ENCODE results near the gene PIGS. TPM values are rescaled to one million over a fixed set of nuclear protein-coding genes. Genes with fewer than 3 reads are reported as not detected.

The PIGS gene
- total and polyA plus RNA-seq, 2 of the 4 experiments (the other 2 are of a cell fraction): 28.7 to 78.9 TPM

- Histone ChIP-seq H3K14ac (replicated peaks; ENCODE audit: low read depth, low read length) (peak overlapping the region; percentile 91), H4K5ac (ENCODE audit: low read depth, low read length) (no peak overlapping the region), H4K8ac (ENCODE audit: low read depth in 2 of 2, low read length in 2 of 2) (peak overlapping the region; percentile 48 to 80; a peak in 3 of 4 replicates), H2BK5ac (ENCODE audit: low read depth, low read length, poor library complexity, severe bottlenecking) (peak overlapping the region; percentile 73), H3K56ac (ENCODE audit: extremely low read depth, insufficient read depth, low read length) (peak overlapping the region; percentile 82), H3K9ac (ENCODE audit: low read depth, low read length) (peak overlapping the region; percentile 76), H2BK120ac (ENCODE audit: low read depth, low read length) (peak overlapping the region; percentile 63; the same call in 1 of the 2 replicates), H3K9me3 (ENCODE audit: control insufficient read depth, insufficient read depth, low read length) (no peaks in the 10 kb centered on the region), H4K91ac (ENCODE audit: insufficient read depth, low read depth, low read length) (peak overlapping the region; percentile 40; the same call in 1 of the 2 replicates), H2BK20ac (ENCODE audit: low read depth, low read length) (no peak overlapping the region; the same call in 1 of the 2 replicates), H3K18ac (ENCODE audit: low read depth, low read length) (peak overlapping the region; percentile 17; the same call in 1 of the 2 replicates), H3K27me3 (ENCODE audit: control insufficient read depth, insufficient read depth, low read length) (no peaks in the 10 kb centered on the region), H3K36me3 (ENCODE audit: control insufficient read depth, insufficient read depth, low read length) (no peaks in the 10 kb centered on the region), H2AK9ac (replicated peaks; ENCODE audit: low read depth, low read length, poor library complexity) (peak overlapping the region; percentile 84), H3K79me1 (ENCODE audit: low read depth in 1 of 2, low read length in 2 of 2) (peaks cover 9 to 25% of the 10 kb centered on the region in 2 experiments; a peak in 2 of 4 replicates), H3K23ac (ENCODE audit: low read depth, low read length) (peak overlapping the region; percentile 90), H2AK5ac (ENCODE audit: low read depth, low read length) (peak overlapping the region; percentile 68; the same call in 1 of the 2 replicates), H3K4me1 (ENCODE audit: control insufficient read depth, insufficient read depth, low read length) (peaks cover 2% of the 10 kb centered on the region), H3K4me3 (ENCODE audit: insufficient read depth, low read depth, low read length) (peak overlapping the region; percentile 72), H2BK15ac (ENCODE audit: low read depth, low read length) (peak overlapping the region; percentile 75; the same call in 1 of the 3 replicates), H3K9me1 (ENCODE audit: insufficient read depth, low read length) (no peaks in the 10 kb centered on the region), H2AFZ (replicated peaks; ENCODE audit: low read length, poor library complexity) (peak overlapping the region; percentile 94), H3K27ac (ENCODE audit: insufficient read depth, low read length) (peak overlapping the region; percentile 71), H3K4ac (ENCODE audit: low read depth, low read length) (peak overlapping the region; percentile 92), H4K20me1 (ENCODE audit: insufficient read depth, low read length) (peaks cover 3% of the 10 kb centered on the region; the same call in 1 of the 2 replicates), H3K4me2 (ENCODE audit: low read depth, low read length) (peak overlapping the region; percentile 92)
- ChIA-PET POLR2A (ENCODE audit: unreplicated experiment) (no interaction called here), CTCF (no interaction called here)
- intact Hi-C loops (cut with micrococcal nuclease) (no loop called here), dilution Hi-C loops (cut with HindIII; ENCODE audit: low sequenced_read_pairs, unreplicated experiment) (no loop called here), in situ Hi-C loops (cut with MboI; ENCODE audit: low sequenced_read_pairs) (no loop called here)
- ATAC-seq (ENCODE audit: low read depth) (peak; percentile 65), DNase-seq (peak; percentile 94)
- no TSS peak for BruUV-seq (replicated peaks)
- WGBS, 2 experiments (ENCODE audit: extremely low coverage in 2 of 2, insufficient read length in 1 of 2): 10% methylated on average over 23 of the region's 40 CpGs; no CpG with 5 or more reads in 1 of the 2 experiments
- no peak for TF ChIP-seq MAZ (IDR thresholded peaks at IDR 0.05; ENCODE audit: borderline replicate concordance, low read depth, low read length)
- TF ChIP-seq MXI1 (IDR thresholded peaks at IDR 0.05; ENCODE audit: borderline replicate concordance, low read depth, low read length): no peak; the same call in 1 of the 2 replicates
- no peak for TF ChIP-seq NFE2L2 (IDR thresholded peaks at IDR 0.05; ENCODE audit: low read depth, low read length)
- no peak for TF ChIP-seq MAFK (IDR thresholded peaks at IDR 0.05; ENCODE audit: low read depth, low read length)
- no peak for TF ChIP-seq CTCF (conservative IDR thresholded peaks at IDR 0.05; ENCODE audit: low read depth, low read length)
- 0 out of 2 replicates have a peak, but pooled peaks have one; percentile 17 for TF ChIP-seq BHLHE40 (IDR thresholded peaks at IDR 0.05; ENCODE audit: low read depth, low read length)
- 0 out of 2 replicates have a peak, but pooled peaks have one; percentile 84 for TF ChIP-seq CHD1 (IDR thresholded peaks at IDR 0.05; ENCODE audit: low read depth, low read length)
- TF ChIP-seq CEBPB (IDR thresholded peaks at IDR 0.05; ENCODE audit: low read depth, low read length): no peak
- TF ChIP-seq RFX5 (IDR thresholded peaks at IDR 0.05; ENCODE audit: low read depth, low read length): no peak; the same call in 1 of the 2 replicates
- peak; percentile 38; the same call in 1 of the 2 replicates for TF ChIP-seq FOS (IDR thresholded peaks at IDR 0.05; ENCODE audit: low read depth, low read length)
- TF ChIP-seq RCOR1 (IDR thresholded peaks at IDR 0.05; ENCODE audit: insufficient replicate concordance, low read length): no peak
- TF ChIP-seq, protein P1, sequence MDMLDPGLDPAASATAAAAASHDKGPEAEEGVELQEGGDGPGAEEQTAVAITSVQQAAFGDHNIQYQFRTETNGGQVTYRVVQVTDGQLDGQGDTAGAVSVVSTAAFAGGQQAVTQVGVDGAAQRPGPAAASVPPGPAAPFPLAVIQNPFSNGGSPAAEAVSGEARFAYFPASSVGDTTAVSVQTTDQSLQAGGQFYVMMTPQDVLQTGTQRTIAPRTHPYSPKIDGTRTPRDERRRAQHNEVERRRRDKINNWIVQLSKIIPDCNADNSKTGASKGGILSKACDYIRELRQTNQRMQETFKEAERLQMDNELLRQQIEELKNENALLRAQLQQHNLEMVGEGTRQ (IDR thresholded peaks at IDR 0.05; ENCODE audit: low read depth, low read length): no peak
- TF ChIP-seq RAD21 (IDR thresholded peaks at IDR 0.05; ENCODE audit: low read length): no peak
- TF ChIP-seq SMC3 (IDR thresholded peaks at IDR 0.05; ENCODE audit: low read depth, low read length): no peak
- TF ChIP-seq POLR2A (IDR thresholded peaks at IDR 0.05; ENCODE audit: low read depth, low read length): peak; percentile 82
Measured at GRCh38 chr17:28599311-28600184, 28.2 kb upstream of the PIGS start.

All from IMR-90 (cell line).